Measurements from ENCODE around the gene NUDT4B.
"Not testable (repeated sequence)": the region's sequence is repeated elsewhere in the genome, so short reads cannot be mapped to it uniquely, and the experiment has no call there.

The NUDT4B gene

DNA sequence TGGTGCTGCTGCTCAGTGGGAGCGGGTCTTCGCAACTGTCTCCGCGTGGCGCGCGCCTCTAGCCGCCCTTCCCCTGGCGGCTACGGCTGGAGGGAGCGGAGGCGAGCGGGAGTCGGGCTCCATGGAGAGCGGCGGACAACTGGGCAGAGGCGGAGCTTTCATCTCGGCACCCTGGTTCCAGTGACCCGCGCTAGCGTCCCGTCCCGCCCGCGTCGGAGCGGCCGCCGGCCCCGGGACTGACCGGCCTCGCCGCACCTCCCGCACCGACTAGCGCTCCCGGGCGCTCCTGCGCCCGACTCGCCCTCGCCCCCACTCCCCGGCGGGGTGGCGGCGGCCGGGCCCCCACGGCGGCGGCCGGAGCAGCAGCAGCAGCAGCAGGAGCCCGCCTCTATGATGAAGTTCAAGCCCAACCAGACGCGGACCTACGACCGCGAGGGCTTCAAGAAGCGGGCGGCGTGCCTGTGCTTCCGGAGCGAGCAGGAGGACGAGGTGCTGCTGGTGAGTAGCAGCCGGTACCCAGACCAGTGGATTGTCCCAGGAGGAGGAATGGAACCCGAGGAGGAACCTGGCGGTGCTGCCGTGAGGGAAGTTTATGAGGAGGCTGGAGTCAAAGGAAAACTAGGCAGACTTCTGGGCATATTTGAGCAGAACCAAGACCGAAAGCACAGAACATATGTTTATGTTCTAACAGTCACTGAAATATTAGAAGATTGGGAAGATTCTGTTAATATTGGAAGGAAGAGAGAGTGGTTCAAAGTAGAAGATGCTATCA lies at the start of gene NUDT4B:
TSS of gene NUDT4B (plus strand) at position 212 of the 772 bp plus-strand sequence. CDS start at position 391, 179 bp downstream.
- not testable (repeated sequence) for DNase-seq (ENCODE audit: low read depth); H3K4me3 ChIP-seq (replicated peaks; ENCODE audit: low read depth, low read length)

DNA sequence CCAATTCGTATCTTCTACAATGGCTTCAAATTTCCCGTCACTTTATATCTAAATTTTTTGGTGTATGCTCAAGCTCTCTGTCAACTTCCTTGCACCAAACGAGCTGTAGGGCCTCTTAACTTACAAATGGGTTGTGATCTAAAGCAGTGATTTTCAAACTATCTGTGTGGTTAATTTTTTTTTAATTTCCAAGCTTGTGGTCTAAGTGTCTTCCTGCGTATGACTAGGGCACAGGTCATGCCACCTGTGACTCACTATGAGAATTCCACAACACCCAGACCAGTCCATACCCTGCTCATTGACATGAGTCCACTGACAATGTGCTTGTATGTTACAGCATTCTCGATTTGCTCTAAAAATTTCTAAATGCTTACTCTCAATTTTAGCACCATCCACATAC lies 49.2 kb upstream of the NUDT4B start:
- DNase-seq (ENCODE audit: low read depth); H3K4me3 ChIP-seq (replicated peaks; ENCODE audit: low read depth, low read length): not testable (repeated sequence)

DNA sequence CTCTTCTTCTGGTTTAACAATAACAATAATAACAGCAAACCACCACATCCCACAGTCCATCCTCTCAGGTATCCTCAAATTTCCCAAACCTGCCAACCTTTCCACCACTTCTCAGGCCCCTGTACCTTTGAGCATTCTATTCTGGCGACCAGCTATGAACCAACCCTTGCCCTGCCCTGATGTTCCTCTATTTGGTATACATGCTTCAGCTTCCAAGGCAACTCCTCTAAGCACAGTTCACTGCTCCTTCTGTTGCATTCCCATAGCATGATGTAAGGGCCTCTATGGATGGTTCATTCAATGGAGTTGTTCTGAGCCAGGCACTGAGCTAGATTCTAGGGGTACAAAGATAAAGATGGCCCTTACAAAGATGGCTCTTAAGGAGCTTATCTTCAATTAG lies 46.3 kb upstream of the NUDT4B start:
- H3K4me3 ChIP-seq (replicated peaks; ENCODE audit: low read depth, low read length); DNase-seq (ENCODE audit: low read depth): not testable (repeated sequence)

DNA sequence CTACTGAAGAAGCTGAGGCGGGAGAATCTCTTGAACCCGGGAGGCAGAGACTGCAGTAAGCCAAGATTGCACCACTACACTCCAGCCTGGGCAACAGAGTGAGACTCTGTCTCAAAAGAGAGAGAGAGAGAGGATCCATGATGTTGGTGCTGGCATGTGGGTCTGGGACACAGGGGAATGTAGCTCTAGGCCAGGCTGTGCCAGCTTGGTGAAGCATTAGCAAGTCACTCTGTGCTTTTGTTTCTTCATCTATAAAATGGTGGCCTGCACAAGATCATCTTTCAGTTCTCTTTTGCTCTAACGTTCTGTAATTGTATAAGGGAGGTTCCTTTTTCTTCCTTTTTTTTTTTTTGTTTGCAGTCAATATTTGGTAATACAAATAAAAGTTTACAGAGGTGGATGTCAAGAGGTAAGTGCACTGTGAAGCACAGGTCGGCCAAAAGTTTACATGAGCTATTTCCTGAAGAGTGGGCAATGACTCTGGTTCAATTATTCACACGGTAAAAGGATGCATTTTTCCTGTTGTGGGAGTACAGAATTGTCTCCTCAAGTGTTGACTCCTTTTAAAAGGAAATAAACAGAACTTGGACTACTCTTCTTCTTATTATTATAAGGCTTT lies 44.5 kb upstream of the NUDT4B start:
- not testable (repeated sequence) for DNase-seq (ENCODE audit: low read depth)

DNA sequence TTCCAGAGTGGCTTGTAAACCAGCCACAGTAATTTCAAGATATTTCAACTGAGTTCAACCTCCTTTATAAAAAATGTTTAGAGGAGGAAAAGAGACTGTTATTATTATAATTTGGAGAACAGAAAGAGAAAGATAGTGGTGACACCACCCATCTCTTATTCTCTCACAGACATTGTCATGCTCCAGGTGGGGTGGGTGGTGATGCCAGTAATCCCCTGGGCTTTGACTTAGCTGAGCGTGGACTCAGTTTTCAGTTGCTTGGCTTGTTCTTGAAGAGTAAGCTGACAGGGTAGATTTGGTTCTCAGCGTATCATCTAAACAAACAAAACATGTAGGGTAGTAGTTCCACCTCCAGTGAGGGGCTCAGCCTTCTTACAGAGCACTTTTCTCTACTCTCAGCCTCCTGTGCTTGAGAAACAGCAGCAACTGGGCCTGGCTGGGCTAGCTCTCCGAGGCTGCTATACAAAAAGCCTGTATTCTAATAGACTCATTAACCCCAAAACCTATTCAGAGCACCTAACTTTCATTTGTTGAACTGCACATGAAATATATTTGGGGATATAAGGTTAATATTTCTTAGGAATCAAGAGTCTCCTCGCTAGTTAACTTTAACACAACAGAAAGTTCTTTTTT lies 43.1 kb upstream of the NUDT4B start:
- not testable (repeated sequence) for H3K4me3 ChIP-seq (replicated peaks; ENCODE audit: low read depth, low read length); DNase-seq (ENCODE audit: low read depth)

More for the DNA sequence above, 44.5 kb upstream of the NUDT4B start:
- H3K4me3 ChIP-seq (replicated peaks; ENCODE audit: low read depth, low read length), result not testable (repeated sequence)

DNA sequence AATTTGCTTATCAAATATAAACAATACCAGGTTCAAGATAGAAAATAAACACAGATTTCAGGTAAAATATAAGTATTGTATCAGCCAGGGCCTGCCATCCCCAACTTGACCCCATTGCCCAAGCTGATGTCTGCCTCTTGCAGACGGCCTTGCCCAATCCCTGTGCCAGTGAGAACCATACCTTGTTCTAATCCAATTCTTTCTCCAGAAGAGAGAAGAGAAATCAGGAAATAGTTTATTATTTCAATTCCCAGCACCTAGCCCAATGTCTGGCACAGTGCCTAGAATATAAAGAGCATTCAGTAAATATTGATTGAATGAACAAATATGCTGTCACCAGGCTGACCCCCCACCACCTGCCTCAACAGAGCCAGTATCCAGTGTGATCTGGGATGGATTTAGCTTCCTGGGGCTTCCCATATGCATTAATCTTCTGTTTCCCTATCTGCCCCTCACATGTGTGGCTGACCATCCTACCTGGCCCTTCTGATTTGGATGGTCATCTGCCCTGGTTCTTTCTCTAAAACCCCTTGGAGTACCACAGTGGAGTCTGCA lies 39.7 kb upstream of the NUDT4B start:
- not testable (repeated sequence) for DNase-seq (ENCODE audit: low read depth); H3K4me3 ChIP-seq (replicated peaks; ENCODE audit: low read depth, low read length)

DNA sequence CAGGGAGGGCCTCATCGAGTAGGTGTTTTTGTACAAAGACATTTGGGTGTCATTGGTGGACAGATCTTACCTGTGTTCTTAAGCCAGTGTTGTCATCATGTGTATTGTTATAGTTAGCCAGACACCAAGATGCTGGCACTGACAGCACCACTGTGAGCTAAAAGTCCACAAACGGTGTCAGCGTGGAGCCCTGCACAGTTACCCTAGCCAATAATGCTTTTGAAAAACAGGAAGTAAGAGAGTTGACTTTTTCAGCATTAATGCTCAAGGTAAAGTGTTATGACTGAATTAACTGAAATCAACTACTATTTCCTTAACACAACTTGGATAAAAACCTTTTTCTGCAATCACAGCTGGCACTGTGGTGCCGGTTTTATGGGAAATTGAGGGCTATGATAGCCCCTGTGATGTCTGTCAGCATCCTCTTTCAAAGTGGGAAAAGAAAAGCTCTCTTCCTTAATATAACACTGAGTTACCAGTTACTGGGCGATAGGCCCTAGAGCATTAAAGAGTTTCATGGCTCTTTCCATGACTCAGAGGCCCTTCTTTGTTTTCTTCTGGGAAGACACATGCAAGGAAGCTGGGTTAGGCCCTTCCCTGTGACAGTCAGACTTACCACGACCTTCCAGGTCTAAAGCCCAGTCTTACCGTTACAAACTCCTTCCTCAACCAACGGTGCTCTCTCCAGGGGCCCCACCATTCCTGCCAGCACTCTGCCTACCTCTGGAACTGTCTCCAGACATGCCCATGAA lies 37.6 kb upstream of the NUDT4B start:
- not testable (repeated sequence) for DNase-seq (ENCODE audit: low read depth); H3K4me3 ChIP-seq (replicated peaks; ENCODE audit: low read depth, low read length)

DNA sequence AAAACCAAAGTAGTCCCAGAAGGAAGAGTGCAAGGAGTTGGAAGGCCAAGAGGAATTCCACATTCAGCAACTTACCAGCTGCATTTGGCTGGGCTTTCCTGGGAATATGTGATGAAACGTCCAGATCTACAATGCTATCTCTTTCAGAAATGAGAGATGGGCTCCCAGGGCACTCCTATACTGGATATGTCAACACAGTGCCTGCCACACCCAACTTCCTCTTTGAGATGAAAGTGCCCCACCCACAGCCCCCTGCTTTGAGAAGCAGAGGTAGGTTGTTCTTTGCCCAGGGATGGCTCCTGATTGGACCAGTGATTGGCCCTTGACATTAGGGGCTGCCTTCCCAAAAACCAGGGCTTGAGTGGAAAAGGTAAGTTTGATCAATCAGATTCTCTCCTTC lies 36.2 kb upstream of the NUDT4B start:
- not testable (repeated sequence) for DNase-seq (ENCODE audit: low read depth); H3K4me3 ChIP-seq (replicated peaks; ENCODE audit: low read depth, low read length)

DNA sequence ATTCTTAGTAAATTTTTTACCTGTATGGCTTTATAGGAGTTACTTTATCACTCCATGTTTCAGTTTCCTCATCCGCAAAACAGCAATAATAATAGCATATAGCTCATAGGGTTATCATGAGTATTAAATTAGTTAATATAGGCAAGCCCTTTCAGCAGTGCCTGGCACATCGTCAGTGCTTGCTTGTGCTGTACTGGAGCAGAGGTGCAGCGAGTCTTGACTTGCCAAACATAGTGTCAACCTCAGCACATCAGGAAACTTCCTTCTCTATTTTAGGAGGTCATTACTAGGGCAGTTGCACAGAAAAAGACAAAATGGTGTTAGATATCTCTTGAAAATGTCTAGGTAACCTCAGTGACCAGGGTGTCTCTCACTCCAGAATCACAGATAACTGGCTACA lies 33.1 kb upstream of the NUDT4B start:
- not testable (repeated sequence) for H3K4me3 ChIP-seq (replicated peaks; ENCODE audit: low read depth, low read length); DNase-seq (ENCODE audit: low read depth)

DNA sequence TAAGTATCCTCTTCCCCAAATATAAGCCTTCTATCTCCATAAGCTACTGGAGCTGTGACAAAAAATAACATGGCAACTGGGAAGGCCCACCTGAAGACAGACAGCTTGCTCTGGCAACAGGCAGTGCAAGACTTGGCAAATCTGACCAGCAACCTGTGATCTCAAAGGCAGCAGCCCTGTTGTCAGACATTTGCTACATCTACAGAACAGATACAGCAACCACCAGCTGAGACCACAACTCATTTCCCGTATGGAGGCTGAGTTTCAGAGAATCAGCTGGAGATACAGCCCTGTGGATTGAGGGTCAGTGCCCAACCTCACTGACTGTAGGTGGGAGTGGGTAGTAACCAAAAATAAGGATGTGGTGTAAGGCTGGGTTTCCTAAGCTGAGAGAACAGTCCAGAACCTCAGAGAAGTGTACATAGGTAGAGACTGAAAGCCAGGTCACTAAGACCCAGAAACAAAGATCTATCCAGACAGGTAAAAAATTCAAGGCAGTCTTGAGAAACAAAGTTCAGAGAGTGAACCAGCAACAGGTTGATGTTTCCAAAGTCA lies 31.5 kb upstream of the NUDT4B start:
- not testable (repeated sequence) for DNase-seq (ENCODE audit: low read depth); H3K4me3 ChIP-seq (replicated peaks; ENCODE audit: low read depth, low read length)

DNA sequence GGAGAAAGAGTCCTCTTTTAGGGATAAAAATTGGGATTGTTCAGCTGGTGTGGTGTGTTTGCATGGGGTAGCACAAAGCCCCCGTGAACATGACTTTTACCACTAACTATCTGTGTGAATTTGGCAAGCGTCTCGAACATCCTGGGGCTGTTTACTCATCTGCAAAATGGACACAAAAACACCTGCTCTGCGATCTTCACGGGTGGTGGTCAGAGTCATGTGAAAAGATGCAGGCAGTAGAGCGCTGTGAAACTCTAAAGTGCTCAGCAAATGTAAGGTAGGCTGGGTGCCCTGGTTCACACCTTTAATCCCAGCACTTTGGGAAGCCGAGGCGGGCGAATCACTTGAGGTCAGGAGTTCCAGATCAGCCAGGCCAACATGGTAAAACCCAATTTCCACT lies 27.7 kb upstream of the NUDT4B start:
- DNase-seq (ENCODE audit: low read depth); H3K4me3 ChIP-seq (replicated peaks; ENCODE audit: low read depth, low read length): not testable (repeated sequence)

DNA sequence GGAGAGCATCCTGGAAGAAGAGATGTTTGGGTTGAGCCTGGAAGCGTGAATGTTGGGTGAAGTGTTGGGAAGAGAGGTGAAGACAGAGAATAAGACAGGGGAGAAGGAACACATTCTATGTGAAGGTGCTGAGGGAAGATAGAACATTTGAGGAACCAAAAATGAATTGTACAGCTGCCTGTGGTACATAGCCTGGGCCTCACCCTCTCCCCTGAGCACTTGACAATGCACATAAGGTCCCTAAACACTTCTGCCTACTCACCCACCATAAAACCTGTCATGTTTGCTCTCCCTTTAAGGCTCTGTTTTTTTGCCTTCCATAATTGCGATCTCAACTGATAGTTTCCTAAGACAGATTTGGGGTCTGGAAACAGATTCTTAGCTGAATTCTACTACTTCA lies 25.8 kb upstream of the NUDT4B start:
- not testable (repeated sequence) for DNase-seq (ENCODE audit: low read depth); H3K4me3 ChIP-seq (replicated peaks; ENCODE audit: low read depth, low read length)

DNA sequence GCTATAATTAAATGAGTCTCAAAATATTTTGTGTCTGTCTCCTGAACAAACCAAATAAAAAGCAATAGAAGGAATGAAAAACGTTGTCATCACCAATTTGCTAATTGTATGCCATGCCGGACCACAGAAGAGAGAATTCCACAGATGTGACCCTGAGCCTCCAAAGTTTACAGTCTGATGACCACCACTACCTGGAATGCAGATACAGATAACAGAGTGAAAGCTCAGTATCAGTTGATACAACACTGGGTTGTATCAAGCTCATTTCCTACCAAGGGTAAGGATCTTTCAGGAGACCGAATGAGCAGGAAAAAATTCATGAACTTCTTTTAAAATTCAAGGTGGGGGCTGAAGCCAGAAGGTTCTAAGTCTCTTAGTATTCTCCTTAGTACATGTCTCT lies 25.1 kb upstream of the NUDT4B start:
- not testable (repeated sequence) for DNase-seq (ENCODE audit: low read depth); H3K4me3 ChIP-seq (replicated peaks; ENCODE audit: low read depth, low read length)

DNA sequence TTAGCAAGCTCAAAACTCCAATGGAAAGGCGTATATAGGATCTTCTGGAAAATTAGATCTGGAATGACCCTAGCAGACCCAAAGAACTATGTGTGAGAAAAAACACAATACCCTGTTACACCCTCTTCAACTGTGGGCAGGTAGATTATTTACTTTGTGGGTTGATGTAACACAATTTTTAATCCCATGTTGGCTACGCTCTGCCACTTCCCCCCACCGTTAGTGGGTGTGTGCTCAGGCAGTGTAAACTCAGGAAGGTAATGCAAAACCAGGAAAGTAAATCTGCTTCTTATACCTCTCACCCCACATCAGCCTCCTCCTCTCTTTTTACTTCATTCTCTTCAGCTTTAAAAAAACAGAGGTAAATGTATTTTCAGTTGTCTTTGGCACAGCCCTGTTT lies 23.7 kb upstream of the NUDT4B start:
- not testable (repeated sequence) for DNase-seq (ENCODE audit: low read depth); H3K4me3 ChIP-seq (replicated peaks; ENCODE audit: low read depth, low read length)

DNA sequence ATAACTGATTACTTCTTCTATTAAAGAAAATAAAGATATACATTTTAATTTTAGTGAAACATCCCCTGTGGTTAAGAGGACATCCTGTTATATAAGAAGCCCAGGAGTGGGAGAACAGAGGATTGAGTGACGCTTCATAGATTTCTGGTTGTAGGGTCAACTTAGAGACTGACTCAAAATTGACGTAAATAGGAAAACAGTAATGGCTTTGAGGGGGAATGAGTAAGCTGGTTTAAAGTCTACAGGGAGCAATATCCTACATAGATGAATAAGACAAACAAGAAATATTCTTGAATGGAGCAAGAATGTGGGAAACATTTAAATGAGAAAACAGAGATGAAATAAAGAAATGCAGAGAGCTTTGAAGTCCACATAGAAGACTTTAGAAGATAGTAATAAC lies 20.7 kb upstream of the NUDT4B start:
- H3K4me3 ChIP-seq (replicated peaks; ENCODE audit: low read depth, low read length); DNase-seq (ENCODE audit: low read depth): not testable (repeated sequence)

DNA sequence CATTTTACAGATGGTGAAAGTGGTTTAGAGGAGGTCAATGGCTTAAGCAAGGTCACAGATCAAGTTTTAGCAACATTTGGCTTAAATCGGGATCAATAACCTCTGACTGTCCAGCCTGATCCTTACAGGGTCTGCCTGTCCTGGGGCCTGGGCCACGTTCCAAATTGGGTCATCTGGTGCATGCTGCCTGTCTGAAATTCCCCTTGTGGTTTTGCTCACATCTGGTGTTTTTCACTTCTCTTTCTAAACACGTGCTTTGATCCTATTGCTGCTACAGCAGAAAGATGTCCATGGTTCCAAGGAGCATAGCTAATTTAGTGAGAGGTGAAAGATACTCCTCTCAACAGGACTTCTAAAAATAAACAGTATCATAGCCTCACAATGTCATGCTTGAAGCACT lies 19.4 kb upstream of the NUDT4B start:
- DNase-seq (ENCODE audit: low read depth); H3K4me3 ChIP-seq (replicated peaks; ENCODE audit: low read depth, low read length): not testable (repeated sequence)

DNA sequence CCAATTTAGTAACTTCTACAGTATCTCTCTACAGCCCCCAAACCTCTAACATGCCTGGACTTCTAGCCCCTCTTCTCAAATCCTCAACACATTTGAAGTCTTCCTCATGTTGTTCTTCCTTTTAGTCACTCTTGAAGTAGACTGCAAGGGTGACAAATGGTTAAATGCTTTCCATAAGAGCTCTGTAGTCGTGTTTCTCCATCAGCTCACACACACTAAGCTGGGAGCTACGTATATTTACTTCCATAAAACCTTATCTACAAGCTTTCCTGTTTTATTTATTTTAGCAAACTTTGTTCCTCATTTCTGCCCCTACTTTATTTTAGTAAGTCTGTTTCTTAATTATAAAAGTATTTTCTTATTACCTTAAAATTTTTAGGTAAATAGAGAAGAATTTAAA lies 19.0 kb upstream of the NUDT4B start:
- not testable (repeated sequence) for H3K4me3 ChIP-seq (replicated peaks; ENCODE audit: low read depth, low read length); DNase-seq (ENCODE audit: low read depth)

DNA sequence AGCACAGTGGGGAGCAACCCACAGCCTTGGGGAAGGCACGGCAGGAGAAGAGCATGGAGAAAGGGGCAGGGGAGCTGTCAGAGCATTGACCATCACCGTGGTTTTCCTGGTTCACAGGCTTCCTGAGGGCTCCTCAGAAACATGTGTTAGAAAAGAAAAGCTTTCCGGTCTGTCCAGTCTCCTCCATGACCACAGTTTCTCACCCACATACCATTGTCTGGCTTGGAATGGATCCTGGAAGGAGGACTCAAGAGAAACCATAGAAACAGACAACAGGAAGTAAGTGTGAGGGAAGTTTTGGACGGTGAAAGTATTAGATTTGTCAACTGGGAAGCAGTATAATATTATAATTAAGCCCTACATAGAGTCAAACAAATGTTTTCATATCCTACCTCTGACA lies 16.3 kb upstream of the NUDT4B start:
- H3K4me3 ChIP-seq (replicated peaks; ENCODE audit: low read depth, low read length); DNase-seq (ENCODE audit: low read depth): not testable (repeated sequence)
